GM18499 (cell line): ENCODE measurements around the gene ANXA7.
A peak's percentile ranks its signal among the peaks of the same experiment; 100 is the strongest.

Experiments used
- ATAC-seq: cut with Tn5 transposase; IDR thresholded peaks from one replicate; pipeline ENCODE4 v1.9.1; 2021; ENCODE audit warnings: moderate number of reproducible peaks; ENCODE audit not compliant: insufficient read depth, unreplicated experiment

The ANXA7 gene

DNA sequence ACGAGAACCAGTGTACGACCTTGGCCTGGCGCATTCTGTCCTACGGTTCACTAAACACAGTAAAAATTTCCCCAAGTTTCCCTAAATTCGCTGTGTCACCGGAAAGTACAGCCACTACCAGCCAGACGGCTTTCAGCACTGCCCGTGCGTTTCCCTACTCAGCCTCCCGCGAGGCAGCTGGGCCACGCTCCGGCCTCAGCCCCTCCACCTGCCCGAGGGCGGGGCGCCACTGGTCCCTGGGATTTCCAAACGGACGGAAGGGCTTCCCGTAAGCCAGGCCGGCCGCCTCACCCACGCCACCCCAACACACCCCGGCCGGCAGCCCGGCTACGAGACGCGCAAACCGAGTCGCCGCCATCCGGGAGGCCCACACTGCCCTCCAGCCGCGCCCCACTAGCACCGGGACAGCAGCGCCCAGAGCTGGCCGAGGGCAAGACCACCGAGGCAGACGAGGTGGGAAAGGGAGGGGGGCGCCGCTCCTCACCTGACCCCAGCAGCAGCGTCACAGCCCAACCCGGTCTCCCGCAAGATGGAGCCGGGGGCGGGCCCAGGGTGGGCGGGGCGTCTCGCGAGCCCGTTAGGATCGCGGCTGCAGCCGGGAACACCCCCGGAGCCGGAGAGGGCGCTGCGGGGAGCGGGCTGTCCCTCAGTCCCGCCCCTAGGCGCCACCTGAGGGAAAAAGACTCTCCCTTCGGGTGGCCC is at the start of gene ANXA7:
TSS of gene ANXA7 (minus strand) at position 531 of the 702 bp plus-strand sequence. CDS start 13,202 bp downstream, outside the sequence.
- ATAC-seq = peak; percentile 50

DNA sequence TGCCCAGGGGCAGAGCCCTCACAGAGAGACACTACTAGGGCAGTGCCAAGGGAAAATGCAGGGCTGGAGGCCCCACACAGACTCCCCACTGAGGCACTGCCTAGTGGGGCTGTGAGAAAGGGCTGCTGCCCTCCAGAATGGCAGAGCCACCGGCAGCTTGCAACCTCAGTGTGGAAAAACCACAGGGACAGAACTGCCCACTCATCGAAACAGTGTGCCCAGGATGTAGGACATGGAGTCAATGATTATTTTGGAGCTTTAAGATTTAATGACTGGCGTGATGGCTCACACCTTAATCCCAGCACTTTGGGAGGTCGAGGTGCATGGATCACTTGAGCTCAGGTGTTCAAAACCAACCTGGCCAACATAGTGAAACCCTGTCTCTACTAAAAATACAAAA is 47.0 kb upstream of the ANXA7 start:
- no peak for ATAC-seq

DNA sequence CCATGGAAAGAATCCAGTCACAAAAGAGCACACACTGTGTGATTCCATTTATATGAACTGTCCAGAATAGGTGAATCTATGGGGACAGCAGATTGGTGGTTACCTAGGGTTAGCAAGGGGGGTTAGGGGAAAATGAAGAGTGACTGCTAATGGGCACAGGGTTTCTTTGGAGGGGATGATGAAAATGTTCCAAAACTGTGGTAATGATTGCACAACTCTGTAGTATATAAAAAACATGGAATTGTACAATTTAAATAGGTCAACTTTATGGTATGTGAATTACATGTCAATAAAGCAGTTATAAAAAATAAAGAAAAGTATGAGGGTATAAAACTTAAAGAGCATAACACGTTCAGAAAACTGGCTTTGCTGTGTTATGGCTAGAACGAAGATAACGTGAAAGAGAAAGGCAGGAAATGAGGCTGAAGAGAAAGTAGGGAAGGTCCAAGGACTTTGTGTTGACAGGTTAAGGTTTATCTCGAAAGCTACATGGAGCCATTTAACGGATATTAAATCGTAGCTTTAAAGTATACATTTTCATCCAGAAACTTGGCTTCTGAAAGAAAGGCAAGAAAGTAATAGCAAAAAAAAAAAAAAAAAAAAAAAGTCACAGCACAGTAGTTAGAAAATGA is 45.9 kb upstream of the ANXA7 start:
- ATAC-seq = no peak

DNA sequence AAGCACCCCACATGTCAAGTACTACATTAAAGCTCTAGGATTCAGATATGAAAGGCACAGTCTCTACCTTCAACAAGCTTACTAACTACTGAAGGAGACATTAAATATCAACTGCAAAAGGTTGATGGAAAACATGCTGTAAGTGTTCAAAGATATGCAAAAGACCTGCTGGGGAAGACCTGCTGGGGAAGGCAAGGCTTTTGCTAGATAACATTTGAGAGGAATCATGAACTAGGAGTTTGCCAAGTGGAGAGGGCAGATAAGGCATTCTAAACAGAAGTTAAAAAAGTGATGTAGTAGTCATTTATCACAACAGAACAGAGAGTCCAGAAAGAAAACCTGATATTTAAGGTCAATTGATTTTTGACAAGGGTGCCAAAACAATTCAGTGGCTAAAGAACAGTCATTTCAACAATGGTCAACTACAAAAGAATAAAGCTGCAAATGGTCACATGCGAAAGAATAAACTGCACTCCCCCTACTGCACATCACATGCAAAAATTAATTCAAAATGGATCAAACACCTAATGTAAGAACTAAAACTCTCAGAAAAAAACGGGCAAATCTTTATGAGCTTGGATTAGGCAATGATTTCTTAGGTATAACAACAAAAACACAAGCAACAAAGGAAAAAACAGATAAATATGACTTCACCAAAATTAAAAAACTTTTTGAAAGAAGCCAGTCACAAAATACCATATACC is 42.5 kb upstream of the ANXA7 start:
- ATAC-seq = no peak

DNA sequence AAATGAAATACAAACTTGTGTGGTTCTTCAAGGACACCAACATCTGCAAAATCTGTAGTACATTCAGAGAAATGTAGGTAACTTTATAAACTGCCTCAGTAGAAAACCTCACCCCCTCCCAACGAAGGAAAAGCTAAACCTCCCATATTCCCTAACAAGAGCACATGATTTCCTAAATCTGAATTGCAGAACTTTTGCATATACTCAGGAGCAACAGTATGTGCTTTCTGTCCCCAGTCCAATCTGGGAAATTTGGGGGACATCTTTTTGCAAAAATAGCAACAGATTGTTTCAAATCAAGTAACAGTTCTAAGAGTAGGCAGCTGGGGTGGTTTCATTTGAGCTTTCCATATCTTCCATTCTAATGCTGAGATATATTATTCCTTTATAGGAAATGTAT is 35.3 kb upstream of the ANXA7 start:
- no peak for ATAC-seq

DNA sequence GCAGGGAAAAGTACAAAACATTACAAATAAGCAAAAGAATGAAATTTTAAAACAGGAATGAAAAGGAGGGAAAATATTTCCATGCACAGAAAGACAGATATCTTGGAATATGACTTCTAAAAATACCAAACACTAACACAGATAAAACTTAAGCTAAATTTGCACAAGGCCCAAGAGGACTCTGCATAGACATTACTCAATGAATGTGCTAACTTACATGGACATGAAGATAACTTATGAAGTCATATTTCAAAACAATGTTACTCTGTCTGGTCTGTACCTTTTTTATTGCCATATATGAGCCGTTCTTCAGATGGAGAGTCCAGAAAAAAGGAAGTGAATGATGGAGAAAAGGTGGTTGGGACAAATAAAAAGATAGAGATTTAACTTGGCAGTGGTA is 34.5 kb upstream of the ANXA7 start:
- no peak for ATAC-seq

DNA sequence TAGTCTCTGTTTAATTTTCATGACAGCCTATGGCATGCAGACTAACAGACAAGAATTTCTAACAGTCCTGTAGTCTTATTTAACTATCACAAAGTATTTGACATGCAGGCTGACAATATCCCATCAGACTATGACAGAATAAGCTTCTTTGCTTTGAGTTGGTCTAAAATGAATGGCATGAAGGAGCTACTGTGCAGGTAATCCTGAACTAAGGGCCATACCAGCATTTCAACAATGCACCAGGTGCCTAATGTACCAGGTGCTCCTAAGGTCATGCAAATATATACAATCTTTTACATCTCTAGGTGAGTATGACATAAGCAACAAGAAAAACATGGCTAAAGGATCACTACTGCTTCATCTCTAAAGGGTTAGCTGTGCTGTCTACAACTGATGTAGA is 33.1 kb upstream of the ANXA7 start:
- ATAC-seq = no peak

DNA sequence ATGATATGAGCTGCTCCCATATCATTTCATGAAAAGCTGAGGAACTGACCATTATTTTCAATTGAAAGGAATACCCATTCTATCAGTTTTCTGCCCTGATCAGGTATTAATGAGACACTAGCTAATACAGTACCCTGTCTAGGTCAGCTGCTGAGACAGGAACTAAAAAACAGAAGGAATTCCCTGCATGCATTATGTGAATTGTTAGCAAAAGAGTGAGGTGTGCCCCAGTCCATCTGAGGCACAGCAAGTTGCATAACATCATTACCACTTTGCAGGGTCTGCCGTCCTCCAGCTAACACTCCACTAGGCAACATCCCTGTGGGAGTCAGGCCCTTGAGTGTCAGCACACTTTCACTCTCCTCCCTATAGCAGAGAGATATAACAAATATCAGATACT is 30.6 kb upstream of the ANXA7 start:
- no peak for ATAC-seq

DNA sequence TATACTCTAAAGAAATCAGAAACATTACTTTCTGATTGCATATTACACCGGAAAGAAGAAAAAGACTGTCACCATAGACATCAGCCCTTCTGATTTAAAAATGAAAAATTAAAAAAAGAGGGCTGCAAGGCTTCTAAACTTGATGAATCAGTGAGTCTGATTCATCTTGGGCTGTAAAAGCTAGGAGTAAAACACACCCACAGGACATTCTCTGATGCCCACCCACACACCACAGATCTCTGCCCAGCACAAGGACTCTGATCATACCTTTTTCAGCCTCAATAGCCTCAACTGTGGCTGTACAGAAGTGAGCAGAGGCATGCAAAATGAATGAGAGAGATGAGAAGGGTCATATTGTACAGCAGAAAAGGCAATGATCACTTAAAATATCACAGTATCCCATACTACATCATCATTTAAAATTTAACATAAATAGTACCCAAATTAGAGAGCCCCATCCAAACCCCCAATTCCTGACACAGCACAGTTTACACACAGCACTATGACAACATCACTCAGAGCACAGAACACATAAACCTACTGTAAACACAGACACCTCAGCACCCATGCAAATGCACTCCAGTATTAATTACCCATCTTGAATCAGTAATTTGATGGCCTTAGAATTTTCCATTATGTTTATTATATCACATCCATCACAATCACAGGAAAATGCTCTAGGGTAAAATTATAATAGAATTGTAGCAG is 25.9 kb upstream of the ANXA7 start:
- ATAC-seq = no peak

DNA sequence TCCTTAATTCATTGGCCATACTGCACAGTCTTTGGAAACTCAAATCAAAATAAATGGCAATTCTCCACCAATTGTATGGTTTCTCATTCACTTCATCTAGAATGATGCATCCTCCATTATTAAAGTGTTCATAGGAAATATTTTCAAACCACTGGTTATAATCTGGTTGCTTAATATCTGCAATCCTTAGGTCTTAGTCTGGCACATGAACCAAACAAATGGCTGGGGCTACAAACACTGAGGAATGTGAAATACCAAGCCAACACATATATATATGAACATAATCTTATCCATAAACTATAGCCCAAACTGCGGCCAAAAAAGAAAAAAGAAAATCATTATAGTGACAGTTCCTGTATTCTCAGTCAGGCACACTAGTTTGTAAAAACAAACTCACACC is 25.2 kb upstream of the ANXA7 start:
- ATAC-seq = no peak

DNA sequence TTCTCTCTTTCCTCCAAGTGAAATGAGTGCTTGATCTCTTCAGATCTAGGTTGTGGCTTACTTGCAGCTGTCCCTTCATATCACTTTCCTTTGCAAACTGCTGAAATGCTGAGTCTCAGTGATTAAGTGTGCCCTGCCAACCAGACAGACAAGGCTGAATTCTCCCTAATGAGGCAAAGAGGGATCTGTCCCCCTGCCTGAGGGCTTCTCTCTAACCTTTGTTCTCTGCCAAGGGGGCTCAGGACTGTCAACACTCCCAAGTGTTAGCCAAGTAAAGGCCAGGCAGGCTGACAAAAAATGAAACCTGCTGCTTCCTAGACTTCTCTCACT is 19.6 kb upstream of the ANXA7 start, which contains the start of gene MSS51:
TSS of gene MSS51 (minus strand) at position 24 of the 330 bp plus-strand sequence. CDS start 5,277 bp downstream, outside the sequence.
- ATAC-seq = no peak

DNA sequence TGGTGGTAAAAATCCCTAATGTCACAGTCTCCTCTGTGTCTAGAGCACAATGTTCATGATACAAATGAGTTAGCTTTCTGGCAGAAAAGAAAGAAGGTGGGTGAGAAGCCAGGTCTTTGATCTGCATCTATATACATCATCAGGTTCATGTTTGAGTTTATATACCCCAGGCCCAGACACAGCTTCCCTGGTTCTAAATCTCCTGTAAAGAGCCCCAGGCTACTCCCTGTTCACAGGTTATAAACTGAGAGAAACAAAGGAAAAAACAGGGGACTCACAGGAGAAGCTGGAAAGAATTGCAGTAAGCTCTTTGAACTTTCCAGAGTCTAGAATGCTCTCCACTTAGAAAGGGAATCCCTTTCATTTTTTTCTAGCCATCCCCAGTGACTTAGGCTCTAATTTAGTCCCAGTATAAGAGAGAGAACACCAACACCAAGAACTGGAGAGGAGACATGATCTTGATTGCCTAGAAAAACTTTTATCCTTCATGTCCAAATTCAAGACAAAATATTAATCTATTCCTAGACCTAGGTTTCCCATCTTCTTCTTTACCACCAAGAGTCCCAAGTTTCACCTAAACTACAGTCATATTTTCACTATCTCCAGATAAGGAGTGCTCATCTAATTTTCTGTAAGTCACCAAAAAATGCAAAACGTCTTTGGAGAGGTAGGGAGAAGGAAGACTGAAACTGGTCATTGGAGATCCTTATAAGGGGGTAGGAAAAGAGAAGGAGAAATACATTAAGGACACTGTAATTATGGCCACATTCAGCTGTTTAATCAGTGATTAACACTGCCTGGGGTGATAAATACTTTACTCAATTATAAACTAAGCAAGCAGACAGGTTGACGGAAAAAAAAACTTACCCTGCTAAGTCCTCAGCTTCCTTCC is 19.0 kb upstream of the ANXA7 start:
- ATAC-seq = no peak

DNA sequence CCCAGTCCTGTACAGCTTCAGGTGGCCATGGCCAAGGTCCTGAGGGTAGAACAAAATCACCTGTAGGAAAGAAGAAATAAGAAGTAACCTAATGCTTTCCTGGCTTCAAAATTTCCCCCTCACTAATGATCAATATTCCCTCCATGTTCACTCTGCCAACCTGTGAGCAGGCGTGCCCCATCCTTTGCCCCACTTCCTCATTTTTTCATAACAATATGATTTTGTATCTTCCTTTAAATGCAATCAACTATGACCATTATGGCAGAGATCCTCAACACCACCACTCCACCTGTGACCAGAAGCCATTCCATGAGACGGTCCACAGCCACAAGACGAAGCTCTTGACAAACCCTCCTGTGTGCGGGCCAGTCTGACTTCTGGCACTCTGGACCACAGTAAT is 12.5 kb upstream of the ANXA7 start:
- no peak for ATAC-seq

DNA sequence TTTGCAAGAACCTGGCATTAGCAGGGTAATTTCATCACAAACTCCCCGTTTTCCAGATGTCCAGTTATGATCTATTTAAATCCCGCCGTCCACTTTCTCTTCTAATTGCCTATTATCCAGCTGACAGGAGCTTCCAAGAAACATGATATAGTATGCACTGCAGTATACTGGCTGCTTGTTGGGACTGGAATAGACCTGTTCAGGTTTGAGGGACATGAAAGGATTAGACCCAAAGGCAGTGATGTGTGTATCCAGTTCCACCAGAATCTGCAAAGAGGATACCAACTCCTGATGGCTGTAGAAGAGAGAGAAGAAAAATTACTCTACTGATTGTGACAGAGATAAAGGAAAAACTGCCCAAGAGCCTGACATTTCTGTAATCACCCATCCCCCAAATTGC is 10.6 kb upstream of the ANXA7 start:
- ATAC-seq = no peak

DNA sequence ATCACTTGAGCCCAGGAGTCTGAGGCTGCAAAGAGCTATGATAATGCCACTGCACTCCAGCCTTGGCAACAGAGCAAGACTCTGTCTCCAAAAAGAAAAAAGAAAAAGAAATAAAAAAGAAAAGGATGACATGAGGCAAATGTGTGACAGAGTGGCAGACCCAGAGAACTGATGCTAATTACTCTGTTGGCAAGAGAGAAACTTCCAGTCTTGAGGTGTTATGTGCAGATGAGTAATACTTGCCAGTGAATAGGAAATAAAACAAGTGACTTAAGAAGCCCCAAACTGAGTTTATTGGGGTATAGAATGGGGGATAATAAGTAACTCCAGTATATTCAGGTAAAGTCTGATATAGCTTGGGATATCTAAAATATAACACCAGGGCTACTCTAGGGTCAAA is 9.5 kb upstream of the ANXA7 start:
- no peak for ATAC-seq

DNA sequence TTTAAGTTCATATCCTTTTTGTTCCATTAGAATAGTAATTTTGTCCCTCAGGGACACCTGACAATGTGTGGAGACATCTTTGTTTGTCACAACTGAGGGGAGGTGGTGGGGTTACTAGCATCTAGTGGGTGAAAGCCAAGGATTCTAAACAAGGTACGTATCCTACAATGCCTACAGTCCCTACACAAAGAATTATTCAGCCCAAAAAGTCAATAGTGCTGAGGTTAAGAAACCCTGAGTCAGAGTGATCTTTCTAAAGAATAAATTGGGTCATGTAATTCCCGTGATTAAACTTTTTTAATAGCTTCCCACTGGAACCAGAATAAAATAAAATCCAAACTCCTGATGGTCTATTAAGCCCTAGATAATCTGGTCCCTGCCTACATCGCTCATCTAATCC is 2.7 kb upstream of the ANXA7 start:
- no peak for ATAC-seq

DNA sequence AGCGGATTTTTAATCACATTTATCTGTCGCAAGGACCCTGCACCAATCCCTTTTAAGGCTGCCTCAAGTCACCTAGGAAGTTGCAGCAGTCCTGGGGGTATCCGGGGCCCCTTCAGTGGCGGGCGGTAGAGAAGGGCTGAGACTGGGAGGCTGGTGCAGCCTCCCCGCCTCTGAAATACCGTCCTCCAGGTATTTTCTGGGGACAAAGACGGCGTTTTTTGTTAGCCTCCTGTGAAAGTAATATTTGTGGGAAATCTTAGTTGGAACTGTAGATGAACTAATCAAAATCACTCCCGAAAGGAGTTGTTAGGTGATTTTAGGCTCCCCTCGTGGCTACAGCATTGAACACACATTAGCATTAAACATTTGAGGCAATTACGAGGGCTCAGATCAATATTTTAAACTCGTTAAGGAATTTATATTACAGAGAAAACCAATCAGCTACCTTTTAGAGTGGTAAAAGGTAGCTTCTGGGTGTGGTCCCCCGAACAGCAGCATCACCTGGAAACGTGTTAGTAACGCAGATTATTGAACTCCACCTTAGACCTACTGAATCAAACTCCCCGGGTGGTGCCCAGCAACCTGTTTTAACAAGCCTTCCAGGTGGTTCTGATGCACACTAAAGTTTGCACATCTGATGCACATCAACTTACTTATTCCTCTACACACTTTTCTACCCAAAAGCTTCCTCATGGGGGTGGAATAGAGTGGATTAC is 530 bp upstream of the ANXA7 start:
- ATAC-seq = peak; percentile 15

DNA sequence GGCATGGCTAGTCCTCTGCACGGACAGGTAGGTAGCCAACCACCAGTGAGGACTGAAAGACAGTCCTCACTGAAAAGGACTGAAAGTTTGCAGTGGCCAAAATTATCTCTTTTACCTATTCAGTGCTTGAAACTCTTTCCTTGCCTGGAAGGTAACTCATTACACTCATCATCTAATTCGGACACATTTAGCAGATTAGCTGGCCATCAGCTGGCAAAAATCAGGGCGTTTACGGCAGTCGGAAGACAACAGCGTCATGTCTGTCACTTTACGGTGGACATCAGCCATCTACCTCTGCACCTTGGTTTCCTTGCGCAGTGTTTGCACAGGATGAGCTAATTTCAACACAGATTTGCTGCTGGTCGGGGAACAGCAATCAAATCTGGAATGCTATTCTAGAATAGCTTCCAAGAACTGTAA is 740 bp downstream of the ANXA7 start:
- ATAC-seq = no peak

DNA sequence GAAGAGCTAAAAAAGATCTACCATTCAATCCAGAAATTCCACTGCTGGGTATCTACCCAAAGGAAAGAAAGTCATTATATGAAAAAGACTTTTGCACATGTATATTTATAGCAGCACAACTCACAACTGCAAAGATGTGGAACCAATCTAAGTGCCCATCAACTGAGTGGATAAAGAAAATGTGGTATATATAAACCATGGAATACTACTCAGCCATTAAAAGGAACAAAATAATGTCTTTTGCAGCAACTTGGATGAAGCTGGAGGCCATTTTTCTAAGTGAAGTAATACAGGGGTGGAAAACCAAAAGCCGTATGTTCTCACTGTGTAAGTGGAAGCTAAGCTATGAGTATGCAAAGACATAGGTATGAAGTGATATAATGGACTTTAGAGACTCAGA is 3.0 kb downstream of the ANXA7 start:
- no peak for ATAC-seq
